GM10248 (cell line): Measurements from ENCODE around the gene SLC35E4.
"Not testable (repeated sequence)": the region's sequence is repeated elsewhere in the genome, so short reads cannot be mapped to it uniquely, and the experiment has no call there.

Experiments
- CTCF ChIA-PET: fragments of 300-600 bp; sonication (Branson Sonifier 250); formaldehyde crosslinking; extraction: SDS; loops from one replicate; lab custom pipeline; 2021; ENCODE audit warnings: antibody characterized with exemption; lab: Yijun Ruan, JAX
- POLR2A ChIA-PET: fragments of 350-650 bp; sonication (Branson Sonifier 250); formaldehyde crosslinking; extraction: SDS; loops from one replicate; lab custom pipeline; 2020; ENCODE audit warnings: antibody characterized with exemption; lab: Yijun Ruan, JAX
- DNase-seq: peaks from one replicate; pipeline ENCODE4 v3.0.0; 2012; ENCODE audit errors: extremely low spot score
- TF ChIP-seq, protein P1 (sequence below): IDR thresholded peaks from 2 replicates; pipeline ENCODE4 v1.5.1; 2012; ENCODE audit warnings: mild to moderate bottlenecking, low read depth; ENCODE audit errors: extremely low read depth, missing control alignments, control extremely low read depth

Gene SLC35E4, protein sequence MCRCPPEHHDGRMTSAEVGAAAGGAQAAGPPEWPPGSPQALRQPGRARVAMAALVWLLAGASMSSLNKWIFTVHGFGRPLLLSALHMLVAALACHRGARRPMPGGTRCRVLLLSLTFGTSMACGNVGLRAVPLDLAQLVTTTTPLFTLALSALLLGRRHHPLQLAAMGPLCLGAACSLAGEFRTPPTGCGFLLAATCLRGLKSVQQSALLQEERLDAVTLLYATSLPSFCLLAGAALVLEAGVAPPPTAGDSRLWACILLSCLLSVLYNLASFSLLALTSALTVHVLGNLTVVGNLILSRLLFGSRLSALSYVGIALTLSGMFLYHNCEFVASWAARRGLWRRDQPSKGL

DNA sequence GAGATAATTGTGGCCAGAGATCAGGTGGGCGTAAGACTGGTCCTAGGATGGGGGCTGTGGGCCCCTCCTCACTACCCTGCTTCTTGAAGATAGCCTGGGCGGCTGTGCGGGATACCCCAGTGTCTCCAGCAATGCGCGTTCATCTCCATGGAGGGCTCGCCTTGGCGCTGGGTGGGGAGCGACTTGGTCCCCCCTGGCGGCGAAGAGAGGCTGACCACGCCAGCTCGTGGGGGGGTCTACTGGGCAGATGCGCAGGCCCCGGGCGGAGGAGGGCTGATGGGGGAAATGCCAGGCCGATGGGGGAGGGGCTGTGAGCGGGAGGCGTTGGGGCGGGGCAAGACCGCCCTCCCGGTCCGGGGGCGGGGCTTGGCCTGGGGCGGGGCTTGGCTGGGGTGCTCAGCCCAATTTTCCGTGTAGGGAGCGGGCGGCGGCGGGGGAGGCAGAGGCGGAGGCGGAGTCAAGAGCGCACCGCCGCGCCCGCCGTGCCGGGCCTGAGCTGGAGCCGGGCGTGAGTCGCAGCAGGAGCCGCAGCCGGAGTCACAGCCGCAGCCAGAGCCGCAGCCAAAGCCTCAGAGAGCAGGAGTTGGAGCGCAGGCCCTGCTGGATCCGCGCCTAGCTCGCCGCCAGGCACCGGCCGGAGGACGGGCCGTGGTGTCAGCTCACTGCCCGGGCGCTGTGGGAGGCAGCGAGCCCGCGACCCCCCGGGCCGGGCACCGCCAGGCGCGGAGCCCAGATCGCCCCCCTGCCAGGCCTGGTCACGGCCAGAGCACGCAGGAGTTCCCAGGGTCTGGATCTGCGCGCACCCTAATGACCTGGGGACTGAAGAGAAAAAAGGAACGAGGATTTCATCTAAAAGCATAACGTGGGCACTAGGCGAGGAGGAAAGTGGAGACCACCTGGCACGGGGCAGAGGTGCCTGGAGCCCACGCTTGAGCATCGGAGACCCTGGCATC is at the start of gene SLC35E4:
TSS of gene SLC35E4 (plus strand) at position 509 of the 953 bp plus-strand sequence. CDS start 670 bp downstream, outside the sequence.
- peak; percentile 95 for DNase-seq

DNA sequence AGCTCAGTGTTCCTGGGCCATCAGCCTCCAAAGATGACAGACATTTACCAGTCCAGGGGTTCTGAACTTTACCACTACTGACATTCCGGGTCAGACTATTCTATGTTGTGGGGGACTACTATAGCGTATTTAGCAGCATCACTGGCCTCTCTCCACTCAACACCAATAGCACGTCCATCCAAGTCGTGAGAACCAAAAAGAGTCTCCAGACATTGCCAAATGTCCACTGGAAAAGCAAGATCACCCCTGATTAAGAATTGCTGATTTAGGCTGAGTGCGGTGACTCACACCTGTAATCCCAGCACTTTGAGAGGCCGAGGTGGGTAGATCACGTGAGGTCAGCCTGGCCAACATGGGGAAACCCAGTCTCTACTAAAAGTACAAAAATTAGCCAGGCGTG is 49.2 kb upstream of the SLC35E4 start:
- DNase-seq = no peak
- POLR2A ChIA-PET = no interaction called here
- TF ChIP-seq, protein P1, sequence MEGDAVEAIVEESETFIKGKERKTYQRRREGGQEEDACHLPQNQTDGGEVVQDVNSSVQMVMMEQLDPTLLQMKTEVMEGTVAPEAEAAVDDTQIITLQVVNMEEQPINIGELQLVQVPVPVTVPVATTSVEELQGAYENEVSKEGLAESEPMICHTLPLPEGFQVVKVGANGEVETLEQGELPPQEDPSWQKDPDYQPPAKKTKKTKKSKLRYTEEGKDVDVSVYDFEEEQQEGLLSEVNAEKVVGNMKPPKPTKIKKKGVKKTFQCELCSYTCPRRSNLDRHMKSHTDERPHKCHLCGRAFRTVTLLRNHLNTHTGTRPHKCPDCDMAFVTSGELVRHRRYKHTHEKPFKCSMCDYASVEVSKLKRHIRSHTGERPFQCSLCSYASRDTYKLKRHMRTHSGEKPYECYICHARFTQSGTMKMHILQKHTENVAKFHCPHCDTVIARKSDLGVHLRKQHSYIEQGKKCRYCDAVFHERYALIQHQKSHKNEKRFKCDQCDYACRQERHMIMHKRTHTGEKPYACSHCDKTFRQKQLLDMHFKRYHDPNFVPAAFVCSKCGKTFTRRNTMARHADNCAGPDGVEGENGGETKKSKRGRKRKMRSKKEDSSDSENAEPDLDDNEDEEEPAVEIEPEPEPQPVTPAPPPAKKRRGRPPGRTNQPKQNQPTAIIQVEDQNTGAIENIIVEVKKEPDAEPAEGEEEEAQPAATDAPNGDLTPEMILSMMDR = no peak
- CTCF ChIA-PET = no interaction called here

More for the DNA sequence above, at the start of gene SLC35E4:
- TF ChIP-seq, protein P1 = no peak
- POLR2A ChIA-PET = interaction anchor here (0.6 to 0.8 kb wide), 2 partner anchors 20 to 120 kb away, joined by 3 read pairs; no protein-coding TSS in a partner anchor
- CTCF ChIA-PET = interaction anchor here (0.6 to 7.6 kb wide), 44 partner anchors 11 to 657 kb away, joined by 3 to 208 read pairs (median 5); partner anchors contain the start of genes DUSP18, PIK3IP1 and TCN2

DNA sequence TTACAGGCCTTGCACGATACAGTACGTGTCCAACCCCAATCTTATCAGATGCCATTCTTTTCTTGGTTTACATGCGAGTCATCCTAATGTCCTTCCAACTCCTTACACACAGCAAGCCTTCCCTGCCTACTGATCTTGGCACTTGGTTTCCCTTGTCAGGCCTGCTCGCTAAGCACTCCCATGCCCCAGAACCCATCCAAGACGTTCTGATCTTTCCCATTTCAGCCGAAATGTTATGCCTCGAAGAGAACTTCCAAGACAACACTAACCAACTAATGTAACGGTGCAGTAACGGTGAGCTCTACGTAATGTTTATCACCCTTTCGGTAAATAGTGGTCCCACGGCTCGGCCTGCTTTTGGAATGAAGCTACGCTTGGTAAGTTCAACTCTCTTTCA is 44.4 kb upstream of the SLC35E4 start:
- POLR2A ChIA-PET = interaction anchor here (0.5 kb wide), 1 partner anchor 42 kb away, joined by 3 read pairs; no protein-coding TSS in a partner anchor
- TF ChIP-seq, protein P1 = no peak
- DNase-seq = no peak
- CTCF ChIA-PET = interaction anchor here (0.8 to 4.3 kb wide), 5 partner anchors 10 to 164 kb away, joined by 3 to 23 read pairs (median 4); partner anchors contain the start of gene TCN2

DNA sequence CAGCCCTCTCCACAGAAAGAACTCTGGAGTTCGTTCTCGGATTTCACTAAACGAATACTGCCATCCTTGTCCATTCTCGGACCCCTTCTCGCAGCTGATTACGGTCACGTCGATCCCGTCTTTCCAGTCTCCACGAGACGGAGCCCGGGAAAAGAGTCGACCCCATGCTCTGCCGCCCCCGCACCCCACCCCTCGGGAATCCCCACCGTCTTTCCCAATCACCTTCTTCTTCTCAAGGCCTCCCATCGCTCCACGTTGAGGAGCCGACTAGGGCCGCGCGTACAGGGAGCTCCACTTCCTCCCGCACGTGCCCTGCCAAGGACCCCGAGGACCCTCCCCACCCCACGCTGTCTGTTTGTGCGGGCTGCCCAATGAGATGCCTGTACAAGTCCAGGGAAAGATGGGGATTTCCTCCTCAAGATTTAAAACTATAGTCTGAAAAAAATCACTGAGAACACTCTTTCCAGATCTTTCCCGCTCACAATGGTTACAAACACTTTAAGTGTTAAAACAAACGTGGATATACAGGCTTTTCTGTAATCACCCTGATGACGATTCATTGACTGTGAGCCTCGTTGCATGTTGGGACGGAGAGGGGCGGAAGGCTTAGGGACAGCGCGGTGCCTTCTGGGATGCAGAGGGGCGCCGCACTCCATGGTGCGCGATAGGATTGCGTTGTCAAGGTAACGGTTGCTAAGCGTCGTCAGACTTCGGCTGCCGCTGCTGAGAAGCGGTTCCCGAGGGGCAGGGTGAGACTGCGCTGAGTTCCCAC is 43.8 kb upstream of the SLC35E4 start, which contains the start of gene PES1:
TSS of gene PES1 (minus strand) at position 323 of the 772 bp plus-strand sequence. CDS start at position 246, 77 bp downstream.
- ChIA-PET POLR2A (interaction anchor here (0.5 kb wide), 1 partner anchor 41 kb away, joined by 3 read pairs; no protein-coding TSS in a partner anchor), CTCF (interaction anchor here (0.8 to 4.3 kb wide), 5 partner anchors 10 to 163 kb away, joined by 3 to 23 read pairs (median 4); partner anchors contain the start of gene TCN2)
- TF ChIP-seq, protein P1 = no peak
- DNase-seq = peak; percentile 98

DNA sequence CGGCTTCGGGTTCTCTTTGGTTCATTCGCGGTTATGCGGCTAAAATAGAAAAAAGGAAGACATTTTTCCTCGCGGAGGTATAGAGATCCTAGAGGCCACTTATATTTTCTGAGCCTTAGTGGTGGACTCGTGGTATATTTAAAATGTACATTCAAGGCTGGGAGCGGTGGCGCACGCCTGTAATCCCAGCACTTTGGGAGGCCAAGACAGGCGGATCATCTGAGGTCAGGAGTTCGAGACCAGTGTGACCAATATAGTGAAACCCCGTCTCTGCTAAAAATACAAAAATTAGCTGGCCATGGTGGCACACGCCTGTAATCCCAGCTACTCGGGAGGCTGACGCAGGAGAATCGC is 43.2 kb upstream of the SLC35E4 start:
- POLR2A ChIA-PET, DNase-seq: not testable (repeated sequence)
- CTCF ChIA-PET = interaction anchor here (1.2 to 4.3 kb wide), 3 partner anchors 14 to 163 kb away, joined by 3 to 23 read pairs (median 3); partner anchors contain the start of gene TCN2

DNA sequence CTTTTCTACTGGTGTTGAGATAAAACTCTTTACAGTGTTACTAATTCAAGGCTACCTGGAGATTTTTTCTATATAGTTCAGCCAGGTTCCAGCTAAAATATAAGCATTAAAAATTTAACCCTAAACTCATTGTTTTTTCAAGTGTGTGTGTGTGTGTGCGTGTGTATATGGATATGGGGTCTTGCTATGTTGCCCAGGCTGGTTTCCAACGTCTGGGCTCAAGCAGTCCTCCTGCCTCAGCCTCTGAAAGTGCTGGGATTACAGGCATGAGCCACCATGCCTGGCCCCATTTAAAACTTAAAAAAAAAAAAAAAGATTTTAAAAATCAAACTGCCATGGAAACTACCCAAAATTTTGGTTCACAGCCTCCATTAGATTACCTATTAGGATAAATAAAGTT is 39.4 kb upstream of the SLC35E4 start:
- CTCF ChIA-PET = interaction anchor here (4.0 kb wide), 1 partner anchor 11 kb away, joined by 34 read pairs; the partner anchor contains the start of gene TCN2
- DNase-seq = no peak
- TF ChIP-seq, protein P1 = no peak
- POLR2A ChIA-PET = no interaction called here
